B cell (primary cell): Measurements from ENCODE around the gene GPR160.

ENCODE experiments used
- CTCF ChIP-seq: fragments of 200-600 bp; IDR thresholded peaks from one replicate; pipeline ENCODE4 v1.8.0; 2022; ENCODE audit warnings: antibody characterized with exemption, mild to moderate bottlenecking
- EZH2 ChIP-seq: IDR thresholded peaks from 2 replicates; pipeline ENCODE4 v1.6.1; 2012; ENCODE audit warnings: borderline replicate concordance, low read depth, mild to moderate bottlenecking, moderate library complexity, low read length; ENCODE audit not compliant: insufficient read depth, poor library complexity, severe bottlenecking

GRCh38 chr3:170096342-170096741 is 58.5 kb downstream of the GPR160 start:
- TF ChIP-seq CTCF (no peak), EZH2 (no peak)
